ENCODE results near the gene UGT2B11.
"Not testable (repeated sequence)": the region's sequence is repeated elsewhere in the genome, so short reads cannot be mapped to it uniquely, and the experiment has no call there.

Gene UGT2B11

GRCh38 chr4:69170233-69171134 lies 44.1 kb downstream of the UGT2B11 start:
- DNase-seq (ENCODE audit: low read depth in 2 of 2) = peak; percentile 2 to 4

- not testable (repeated sequence) for DNase-seq (ENCODE audit: low read depth in 2 of 2)
Observed at GRCh38 chr4:69169171-69169570, 45.4 kb downstream of the UGT2B11 start.

- no peak for DNase-seq (ENCODE audit: low read depth in 2 of 2)
Observed at GRCh38 chr4:69167300-69167699, 47.2 kb downstream of the UGT2B11 start.

GRCh38 chr4:69166376-69166775 lies 48.2 kb downstream of the UGT2B11 start:
- not testable (repeated sequence) for DNase-seq (ENCODE audit: low read depth in 2 of 2)

- not testable (repeated sequence) for DNase-seq (ENCODE audit: low read depth in 2 of 2)
Observed at GRCh38 chr4:69165707-69166106, 48.8 kb downstream of the UGT2B11 start.

- no peak for DNase-seq (ENCODE audit: low read depth in 2 of 2)
Observed at GRCh38 chr4:69156913-69157312, 57.6 kb downstream of the UGT2B11 start.

GRCh38 chr4:69154021-69154420 lies 60.5 kb downstream of the UGT2B11 start:
- no peak for DNase-seq (ENCODE audit: low read depth in 2 of 2)
